ENCODE data around the gene LSM6.

The LSM6 gene

DNA sequence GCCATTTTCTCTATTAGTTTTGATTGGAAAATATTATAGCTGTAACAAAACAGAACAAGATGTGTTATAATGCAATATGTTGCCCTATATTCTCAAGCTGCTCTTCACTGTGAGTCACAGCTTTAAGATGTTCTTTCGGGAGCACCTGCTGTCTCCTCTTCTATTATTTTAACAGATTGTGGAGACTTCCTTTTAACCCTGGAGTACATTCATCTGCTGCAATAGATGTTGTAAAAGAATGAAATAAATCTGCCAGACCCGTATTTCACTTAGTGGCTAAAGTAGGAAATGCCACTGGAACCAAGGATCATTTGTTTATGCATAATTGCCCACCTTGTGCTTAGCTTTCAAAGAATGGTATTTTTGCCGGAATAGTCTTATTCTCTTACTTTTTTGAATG, 11.1 kb downstream of the LSM6 start:
- no peak for DNase-seq

DNA sequence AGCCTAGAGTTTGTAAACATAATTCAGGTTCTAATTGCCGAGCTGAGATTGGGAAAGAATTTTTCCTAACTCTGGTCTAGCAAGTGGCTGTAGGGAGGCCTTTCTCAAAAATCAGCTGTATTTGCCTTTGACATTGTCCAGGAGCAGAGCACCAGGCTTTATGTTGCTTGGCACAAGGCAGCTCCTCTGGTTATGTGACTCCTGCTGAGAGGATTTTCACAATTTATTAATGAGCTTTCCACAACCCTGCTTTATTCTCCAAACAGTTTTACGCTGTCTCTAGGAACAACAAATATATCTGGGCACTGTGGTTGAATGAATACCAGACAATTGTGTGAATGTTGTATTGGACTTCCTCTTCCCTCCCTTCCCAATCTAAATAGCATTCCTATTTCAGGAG, 14.9 kb downstream of the LSM6 start:
- no peak for DNase-seq

DNA sequence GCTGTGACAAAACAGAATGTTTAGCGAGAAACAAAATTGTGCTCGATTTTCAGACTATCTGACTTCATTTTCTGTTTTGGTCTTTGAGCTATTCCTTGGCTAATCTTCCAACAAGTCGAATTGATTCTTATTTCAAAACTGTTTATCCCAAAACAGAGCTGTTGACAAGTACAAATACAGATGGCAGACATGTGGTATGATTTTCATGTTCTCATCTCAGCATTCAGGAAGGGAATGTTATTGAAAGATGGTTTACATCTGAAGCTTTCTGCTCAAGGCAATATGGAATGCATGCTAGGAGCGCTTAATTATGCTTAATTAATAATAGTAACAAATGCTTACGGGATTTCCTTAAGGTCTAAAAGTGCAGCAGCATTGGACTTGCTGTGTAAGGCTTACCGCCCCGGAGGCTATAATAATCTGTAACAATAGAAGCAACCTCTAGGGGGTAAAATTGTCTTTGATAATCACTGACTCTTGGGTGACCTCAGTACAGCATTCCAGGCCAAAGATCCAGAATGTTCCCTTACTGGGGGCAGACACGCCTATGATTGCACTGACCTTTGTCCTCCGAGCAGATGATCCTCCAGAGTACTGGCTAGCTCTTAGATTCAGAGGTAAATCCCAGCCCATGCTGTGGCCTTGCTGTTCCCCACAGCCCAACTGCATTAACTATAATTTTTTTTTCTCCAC, 16.4 kb downstream of the LSM6 start:
- no peak for DNase-seq

DNA sequence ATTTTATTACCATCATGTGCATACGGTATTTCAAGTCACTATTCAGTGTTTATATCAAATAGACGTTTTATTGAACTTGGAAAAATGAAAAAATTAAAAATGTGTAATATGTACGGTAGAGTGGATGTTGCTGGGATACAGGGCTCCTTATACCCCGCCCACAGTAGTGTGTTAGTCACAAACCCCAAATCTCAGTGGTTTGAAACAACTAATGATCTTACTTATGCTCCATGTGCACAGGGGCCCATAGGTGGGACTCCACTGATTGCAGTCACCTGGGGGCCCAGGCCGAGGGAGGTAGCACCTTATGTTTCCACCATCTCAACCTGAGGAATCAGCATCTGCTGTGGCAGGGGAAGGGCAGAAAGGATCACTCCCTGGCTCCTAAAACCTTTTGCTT, 18.1 kb downstream of the LSM6 start:
- no peak for DNase-seq

DNA sequence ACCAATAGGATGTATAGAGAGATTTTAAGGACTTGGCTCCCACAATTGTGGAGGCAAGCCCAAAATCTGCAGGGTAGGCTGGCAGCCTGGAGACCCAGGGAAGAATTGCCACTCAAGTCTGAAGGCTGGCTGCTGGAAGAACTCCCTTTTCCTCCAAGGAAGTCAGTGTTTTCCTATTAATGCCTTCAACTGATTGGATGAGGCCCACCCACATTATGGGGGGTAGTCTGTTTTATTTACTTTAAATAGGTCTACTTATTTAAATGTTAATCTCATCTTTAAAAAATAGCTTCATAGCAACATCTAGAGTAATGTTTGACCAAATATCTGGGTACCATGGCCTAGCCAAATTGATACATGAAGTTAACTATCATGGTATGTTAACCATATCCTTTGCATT, 18.7 kb downstream of the LSM6 start:
- no peak for DNase-seq

DNA sequence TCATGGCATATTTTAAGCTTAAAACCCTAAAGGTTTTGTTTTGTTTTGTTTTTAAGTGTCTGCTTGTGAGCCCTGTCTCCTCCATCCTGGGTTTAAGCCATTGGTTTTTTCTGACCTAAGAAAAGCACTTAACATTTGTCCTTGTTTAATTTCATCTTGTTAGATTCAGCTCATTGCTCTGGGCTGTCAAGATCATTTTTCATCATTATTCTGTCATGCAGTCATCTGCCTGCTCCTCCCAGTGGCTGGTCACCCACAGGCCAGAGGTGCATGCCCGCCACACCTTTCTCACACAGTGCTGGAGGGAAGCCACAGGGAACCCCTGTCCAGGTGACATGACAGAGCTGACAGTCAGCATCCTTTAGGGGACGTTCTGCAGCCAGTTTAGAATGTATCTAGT, 27.1 kb downstream of the LSM6 start:
- DNase-seq, result no peak

DNA sequence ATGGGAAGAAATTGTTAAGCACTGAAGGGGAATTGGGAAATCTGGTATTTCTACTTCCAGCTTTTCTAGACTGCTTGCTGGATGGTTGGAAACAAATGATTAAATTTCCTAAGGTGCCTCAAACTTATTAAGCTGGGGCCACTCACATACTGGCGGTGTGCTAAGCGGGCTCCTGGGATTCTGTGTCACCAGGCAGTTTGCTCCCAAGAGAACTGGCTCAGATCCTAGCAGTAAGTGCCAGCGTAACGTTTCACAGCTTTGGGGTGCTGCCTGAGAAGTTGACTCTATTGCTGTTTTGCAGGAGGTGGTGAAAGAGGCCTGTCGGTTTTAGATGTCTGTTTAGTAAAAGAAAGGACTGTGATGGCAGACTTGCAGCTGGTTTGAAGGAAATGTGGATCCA, 31.9 kb downstream of the LSM6 start:
- no peak for DNase-seq

DNA sequence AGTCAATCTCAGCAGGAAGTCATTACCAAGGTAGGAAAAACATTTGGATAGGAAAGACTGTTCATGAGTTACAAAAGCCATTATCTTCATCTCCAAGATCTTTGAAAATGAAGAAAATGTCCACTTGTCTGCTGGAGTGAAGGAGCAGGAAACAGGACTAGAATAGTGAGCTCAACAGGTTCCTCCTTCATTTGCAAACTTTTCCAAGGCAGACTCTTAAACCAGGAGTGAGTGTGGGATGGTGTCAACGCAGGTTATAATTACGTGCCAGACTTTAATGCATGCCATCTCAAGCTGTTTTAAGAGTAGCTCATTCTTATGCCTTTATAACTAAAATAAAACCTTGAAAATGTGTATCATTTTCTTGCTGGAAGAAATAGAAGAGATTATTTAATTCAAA, 35.4 kb downstream of the LSM6 start:
- DNase-seq, result no peak

DNA sequence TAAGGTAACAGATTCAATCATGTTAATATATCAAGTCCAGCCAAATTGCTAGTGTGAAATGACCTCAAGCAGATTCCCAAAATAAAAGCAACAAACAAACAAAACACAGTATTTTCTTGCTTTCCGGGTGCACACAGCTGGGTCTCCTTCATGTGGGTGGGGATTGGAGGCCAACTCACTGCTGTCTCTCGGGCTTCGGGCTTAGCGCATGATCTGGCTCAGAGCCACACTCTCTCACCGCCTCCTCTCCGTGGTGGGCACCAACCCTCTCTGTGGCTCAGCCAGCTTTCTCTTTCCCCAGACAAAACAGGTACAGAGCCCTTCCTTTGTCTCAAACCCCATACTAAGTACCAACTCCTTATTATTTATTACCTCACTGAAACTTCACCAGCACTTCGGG, 35.9 kb downstream of the LSM6 start:
- DNase-seq, result no peak

DNA sequence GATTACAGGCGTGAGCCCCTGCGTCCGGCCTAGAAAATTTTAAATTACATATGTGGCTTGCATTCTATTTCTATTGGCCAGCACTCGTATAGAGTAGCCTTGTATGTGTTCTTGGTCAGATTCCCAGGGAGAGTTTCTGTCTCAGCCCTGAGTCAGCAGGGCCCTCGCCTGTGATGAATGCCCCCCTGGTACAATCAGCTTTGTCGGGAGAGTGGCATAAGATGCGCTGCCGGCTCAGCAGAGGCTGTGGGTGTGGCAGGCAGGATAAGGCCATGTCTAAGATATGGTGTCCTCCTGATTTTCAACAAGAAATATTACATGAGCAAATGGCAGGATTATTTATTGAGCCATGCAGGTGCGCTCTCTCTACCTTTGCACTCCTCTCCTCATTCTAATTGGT, 37.3 kb downstream of the LSM6 start:
- DNase-seq, result no peak

DNA sequence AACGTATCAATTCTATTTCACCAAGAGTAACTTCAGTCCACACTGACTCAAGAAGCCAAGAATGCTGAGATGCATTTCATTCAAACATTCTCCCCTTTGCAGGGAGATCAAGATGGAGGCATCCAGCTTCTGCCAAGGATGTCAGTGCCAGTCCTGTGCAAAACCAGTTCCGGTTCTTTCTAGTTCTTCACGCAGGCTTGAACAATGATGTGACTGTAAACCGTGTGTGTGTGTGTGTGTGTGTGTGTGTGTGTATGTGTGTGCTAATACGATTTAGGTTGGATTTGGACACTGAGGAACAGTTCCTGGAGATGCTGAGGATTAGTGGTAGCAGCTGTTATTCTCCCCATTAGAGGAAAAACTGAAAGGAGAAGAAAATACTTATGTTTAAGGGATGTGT, 38.7 kb downstream of the LSM6 start, which contains the start of gene REELD1:
Gene REELD1, plus strand, starts transcription at position 301 of the 400 bp plus-strand sequence. CDS start 2,415 bp downstream, outside the sequence.
- no peak for DNase-seq

DNA sequence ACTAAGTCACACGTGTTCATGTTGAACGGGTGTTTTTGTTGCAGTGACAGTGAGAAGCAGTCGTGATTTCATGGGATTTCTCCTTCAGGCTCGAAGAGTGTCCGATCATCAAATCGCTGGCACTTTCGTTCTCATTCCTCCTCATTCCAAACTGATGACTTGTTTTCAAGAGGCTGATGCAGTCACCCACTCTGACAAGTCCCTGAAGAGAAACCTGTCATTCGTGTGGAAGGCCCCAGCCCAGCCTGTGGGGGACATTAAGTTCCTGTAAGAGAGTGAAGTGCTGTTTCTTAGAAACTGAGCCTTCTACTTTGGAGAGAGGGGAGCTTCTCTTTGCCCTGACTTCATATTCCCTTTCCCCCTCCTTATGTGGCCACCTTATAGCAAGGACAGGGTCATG, 46.8 kb downstream of the LSM6 start:
- DNase-seq, result no peak

DNA sequence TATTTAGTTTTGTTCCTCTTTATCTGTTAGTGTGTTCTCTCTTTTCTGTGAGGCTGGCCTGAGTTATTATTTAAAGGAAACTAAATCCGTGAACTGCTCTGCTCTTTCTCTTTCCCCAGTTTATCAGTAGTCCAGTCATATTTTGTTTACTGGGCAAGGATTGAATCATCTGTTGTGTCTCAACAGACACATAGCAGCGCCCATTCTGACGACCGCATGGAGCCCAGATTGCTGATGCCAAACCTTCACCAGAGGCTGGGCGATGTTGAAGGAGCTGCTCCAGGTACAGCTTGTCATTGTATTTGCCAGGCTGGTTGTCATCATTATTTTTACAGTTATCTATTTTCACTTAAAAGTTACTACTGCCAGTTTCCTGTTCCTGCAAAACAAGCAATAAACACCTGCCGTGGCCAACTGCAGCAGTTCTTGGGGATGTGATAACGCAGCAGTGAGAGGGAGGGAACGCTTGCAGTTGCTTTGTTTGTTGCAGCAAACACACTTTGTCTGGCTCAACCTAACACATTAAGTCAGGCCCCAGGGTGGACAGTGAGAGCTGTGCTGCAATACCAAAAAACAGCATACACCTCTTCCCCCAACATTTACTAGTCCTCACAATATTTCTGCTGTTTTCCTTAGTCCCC, 48.9 kb downstream of the LSM6 start:
- DNase-seq, result no peak

DNA sequence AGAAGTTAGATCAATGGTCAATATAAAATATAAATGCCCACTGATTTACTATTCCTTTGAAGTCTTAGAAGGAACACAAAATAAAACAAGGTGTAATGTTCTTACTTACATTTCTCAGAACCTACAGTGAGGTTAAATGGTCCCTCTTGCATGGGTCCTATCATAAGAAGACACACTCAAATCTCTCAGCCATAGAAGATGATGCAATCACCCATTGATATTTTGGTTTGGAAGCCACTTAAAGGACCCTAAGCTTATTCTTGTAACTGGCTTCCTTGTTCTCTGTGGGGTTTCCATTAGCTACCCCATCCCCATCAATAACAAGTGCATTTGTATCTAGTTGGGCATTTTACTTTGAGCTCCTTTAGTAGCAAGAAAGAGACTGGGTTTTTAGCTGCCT, 53.9 kb downstream of the LSM6 start:
- no peak for DNase-seq

DNA sequence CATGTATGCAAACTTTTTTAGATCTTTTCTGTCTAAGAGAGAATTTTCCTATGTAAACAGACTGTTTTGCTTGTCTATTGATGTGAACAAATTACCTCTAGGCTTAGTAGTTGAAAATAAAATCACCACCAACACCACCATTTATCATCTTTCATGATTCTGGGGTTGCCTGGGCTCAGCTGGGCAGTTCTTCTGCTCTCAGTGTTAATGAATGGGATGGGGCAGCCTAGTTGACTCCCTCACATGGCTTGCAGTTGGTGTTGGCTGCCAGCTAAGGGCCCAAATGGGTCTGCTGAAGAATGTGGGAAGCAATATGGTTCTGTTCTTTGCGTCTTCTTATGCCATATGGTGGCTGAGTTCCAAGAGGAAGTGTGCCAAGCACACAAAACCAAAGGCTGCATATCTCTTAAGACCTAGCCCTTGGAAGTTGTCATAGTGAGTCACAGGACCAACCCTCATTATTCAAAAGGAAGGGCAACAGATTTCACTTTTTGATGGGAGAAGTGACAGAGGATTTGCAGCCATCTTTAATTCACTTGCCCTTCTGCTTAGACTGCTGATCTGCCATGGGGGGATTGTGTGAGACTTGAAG, 56.7 kb downstream of the LSM6 start:
- no peak for DNase-seq

DNA sequence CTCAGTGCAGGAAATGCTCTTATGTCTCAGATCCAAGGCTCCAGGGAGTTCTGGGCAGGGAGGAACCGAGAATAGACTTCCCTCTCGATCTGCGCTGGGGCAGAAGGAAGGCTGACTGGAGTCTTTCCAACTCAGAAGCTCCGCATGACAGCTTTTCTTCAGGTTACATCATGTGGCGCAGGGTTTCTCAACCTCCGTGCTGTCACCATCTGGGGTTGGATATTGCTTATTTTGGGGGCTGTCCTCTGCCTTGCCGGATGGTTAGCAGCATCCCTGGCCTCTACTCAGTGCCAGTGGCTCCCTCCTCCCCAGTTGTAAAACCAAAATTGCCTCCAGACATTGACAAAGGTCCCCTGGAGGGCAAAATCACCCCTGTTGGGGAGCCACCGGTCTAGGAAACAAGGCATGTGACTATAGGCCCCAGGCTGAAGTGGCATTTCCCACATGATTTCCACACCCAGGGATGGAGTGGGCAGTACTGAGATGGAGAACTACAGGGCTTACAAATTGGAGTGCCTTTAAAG, 60.2 kb downstream of the LSM6 start:
- no peak for DNase-seq

DNA sequence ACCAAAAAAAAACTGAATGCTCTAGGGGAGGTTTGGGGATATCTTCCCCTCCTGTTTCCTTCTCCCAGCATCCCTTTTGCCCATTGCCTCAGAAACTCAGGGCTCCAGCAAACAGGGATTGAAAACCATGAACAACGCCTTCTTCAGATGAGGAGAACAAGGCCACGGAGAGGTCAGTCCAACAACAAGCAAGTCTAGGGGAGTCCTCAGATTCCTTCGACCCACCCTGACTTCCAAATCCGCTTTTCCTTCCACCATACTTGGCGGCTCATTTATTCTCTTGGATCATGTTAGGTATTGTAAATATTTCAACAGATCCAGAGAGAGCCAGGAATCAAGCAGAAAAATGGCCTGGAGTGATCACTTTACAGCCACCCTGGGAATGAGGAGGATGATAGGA, 60.7 kb downstream of the LSM6 start:
- DNase-seq, result no peak

DNA sequence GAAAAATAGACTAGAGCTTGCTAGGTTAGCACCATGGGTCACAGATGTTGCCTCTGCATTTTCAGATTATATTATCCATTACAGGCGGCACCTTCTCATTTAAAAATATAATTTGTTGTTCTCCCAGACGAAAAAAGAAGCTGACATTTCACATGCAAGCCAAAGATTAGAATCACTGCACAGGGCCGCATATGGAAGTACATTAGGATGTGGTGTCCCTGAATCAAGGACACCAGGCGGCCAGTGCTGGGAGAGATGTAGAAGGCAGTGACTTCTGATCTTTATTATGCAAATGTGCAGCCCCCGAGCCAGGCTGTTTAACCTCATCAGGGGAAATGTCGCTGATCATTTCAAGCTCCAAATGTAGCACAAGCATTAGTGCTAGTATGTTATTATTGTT, 61.6 kb downstream of the LSM6 start:
- no peak for DNase-seq

DNA sequence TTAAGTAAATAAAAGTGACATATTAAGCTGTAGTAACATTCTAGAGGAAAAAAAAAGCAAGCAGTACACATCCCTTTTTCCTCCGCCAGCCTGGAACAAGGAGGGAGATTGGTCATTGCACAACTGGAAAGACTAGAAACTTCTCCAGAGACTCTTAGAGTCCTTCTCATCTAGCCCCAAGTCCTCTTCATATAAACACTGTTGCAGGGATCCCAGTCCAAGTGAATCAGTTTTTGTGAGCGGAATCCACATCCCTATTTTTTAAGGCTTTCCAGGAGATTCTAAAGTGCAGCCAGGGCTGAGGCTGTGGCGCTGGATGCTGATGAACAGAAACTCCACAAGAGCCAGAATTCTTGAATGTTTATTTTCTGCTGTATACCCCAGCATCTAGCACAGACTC, 62.6 kb downstream of the LSM6 start:
- no peak for DNase-seq

All from NCI-H1436 treated with DMSO at 0.1 percent for 48 hours (cell line).